GM23338 (cell line): ENCODE results near the gene NCOA7. TPM values are rescaled to one million over a fixed set of nuclear protein-coding genes. Genes with fewer than 3 reads are reported as not detected.

Experiments
- ATAC-seq: fragments of 200-7000 bp; cut with Tn5 transposase; 3 replicates; pipeline ENCODE4 v1.9.1; 2020
- DNase-seq: peaks from one replicate; pipeline ENCODE4 v3.0.0-alpha.2; 2015; ENCODE audit warnings: low spot score
- H2AFZ ChIP-seq: fragments of 200-600 bp; sonication (generic); 2 replicates; pipeline ENCODE4 v1.8.0; 2016; ENCODE audit warnings: antibody characterized with exemption, mild to moderate bottlenecking, moderate library complexity
- H3F3A ChIP-seq: fragments of 200-600 bp; sonication (generic); replicated peaks from 2 replicates; pipeline ENCODE4 v1.8.0; 2017; ENCODE audit warnings: antibody characterized with exemption, mixed run types, low read depth
- H3K27ac ChIP-seq: fragments of 200-600 bp; sonication (generic); 2 replicates; pipeline ENCODE4 v1.6.1; 2016; ENCODE audit warnings: low read depth
- H3K27me3 ChIP-seq: fragments of 200-600 bp; sonication (generic); 2 replicates; pipeline ENCODE4 v1.8.0; 2016; ENCODE audit warnings: mild to moderate bottlenecking, mixed run types, moderate library complexity; ENCODE audit not compliant: insufficient read depth
- H3K36me3 ChIP-seq: fragments of 200-600 bp; sonication (generic); 2 replicates; pipeline ENCODE4 v1.8.0; 2016; ENCODE audit warnings: mild to moderate bottlenecking; ENCODE audit not compliant: insufficient read depth
- H3K4me1 ChIP-seq: fragments of 200-600 bp; sonication (generic); 2 replicates; pipeline ENCODE4 v1.8.0; 2016; ENCODE audit warnings: mild to moderate bottlenecking, moderate library complexity; ENCODE audit not compliant: insufficient read depth
- H3K4me2 ChIP-seq: fragments of 200-600 bp; sonication (generic); 2 replicates; pipeline ENCODE4 v1.7.1; 2017; ENCODE audit warnings: mixed run types
- H3K4me3 ChIP-seq: fragments of 200-600 bp; sonication (generic); 2 replicates; pipeline ENCODE4 v1.6.1; 2016; ENCODE audit warnings: mixed run types
- H3K79me2 ChIP-seq: fragments of 200-600 bp; sonication (generic); replicated peaks from 2 replicates; pipeline ENCODE4 v1.8.0; 2017; ENCODE audit warnings: mild to moderate bottlenecking; ENCODE audit not compliant: insufficient read depth
- H3K9me2 ChIP-seq: fragments of 200-600 bp; sonication (generic); 2 replicates; pipeline ENCODE4 v1.8.0; 2017; ENCODE audit not compliant: insufficient read depth
- H4K20me1 ChIP-seq: fragments of 200-600 bp; sonication (generic); replicated peaks from 2 replicates; pipeline ENCODE4 v1.8.0; 2017; ENCODE audit warnings: mild to moderate bottlenecking; ENCODE audit not compliant: insufficient read depth
- H3K27ac Mint-ChIP-seq: 2 replicates; pipeline ENCODE4 v1.8.0; 2020; ENCODE audit warnings: inconsistent platforms, mild to moderate bottlenecking, moderate library complexity, mixed read lengths
- H3K27me3 Mint-ChIP-seq: 3 replicates; pipeline ENCODE4 v1.8.0; 2022; ENCODE audit warnings: low read depth, mild to moderate bottlenecking, moderate library complexity, mixed read lengths, inconsistent platforms; ENCODE audit not compliant: insufficient read depth, poor library complexity
- H3K36me3 Mint-ChIP-seq: 3 replicates; pipeline ENCODE4 v1.8.0; 2021; ENCODE audit warnings: low read depth, mild to moderate bottlenecking, inconsistent platforms, moderate library complexity, mixed read lengths
- H3K4me1 Mint-ChIP-seq: 3 replicates; pipeline ENCODE4 v1.8.0; 2020; ENCODE audit warnings: mild to moderate bottlenecking, inconsistent platforms, mixed read lengths
- H3K4me3 Mint-ChIP-seq: 3 replicates; pipeline ENCODE4 v1.8.0; 2021; ENCODE audit warnings: moderate library complexity, mild to moderate bottlenecking, inconsistent platforms, mixed read lengths
- H3K9me3 Mint-ChIP-seq: 3 replicates; pipeline ENCODE4 v1.8.0; 2020; ENCODE audit warnings: moderate library complexity, mild to moderate bottlenecking, inconsistent platforms, mixed read lengths
- CREB1 ChIP-seq: fragments of 250-450 bp; sonication (Bioruptor Pico); IDR thresholded peaks from 2 replicates; pipeline ENCODE4 v1.5.0; 2020; ENCODE audit warnings: low read depth, mild to moderate bottlenecking, moderate library complexity
- CTCF ChIP-seq, 2 experiments: fragments of 200-600 bp in 1 of 2; sonication (generic) in 1 of 2; conservative IDR thresholded peaks; 2 replicates each; pipeline versions ENCODE4 v1.5.1 to v1.6.1; 2016 to 2017; ENCODE audit warnings: antibody characterized with exemption in 2 of 2, low read depth in 2 of 2, mild to moderate bottlenecking in 2 of 2, moderate library complexity in 1 of 2
- ETS1 ChIP-seq: IDR thresholded peaks from 2 replicates; pipeline ENCODE4 v1.6.1; 2016; ENCODE audit warnings: antibody characterized with exemption
- EZH2 ChIP-seq: fragments of 200-600 bp; sonication (generic); IDR thresholded peaks from one replicate; pipeline ENCODE4 v1.8.0; 2017; ENCODE audit warnings: antibody characterized with exemption, mild to moderate bottlenecking, low read depth; ENCODE audit not compliant: unreplicated experiment
- NANOG ChIP-seq: IDR thresholded peaks from 2 replicates; pipeline ENCODE4 v1.6.1; 2016; ENCODE audit warnings: antibody characterized with exemption, borderline replicate concordance
- POLR2AphosphoS5 ChIP-seq: IDR thresholded peaks from 2 replicates; pipeline ENCODE4 v1.6.1; 2016; ENCODE audit warnings: antibody characterized with exemption, low read depth
- STAT1 ChIP-seq: IDR thresholded peaks from one replicate; pipeline ENCODE4 v1.6.1; 2016; ENCODE audit warnings: antibody characterized with exemption; ENCODE audit not compliant: unreplicated experiment
- ZNF114 ChIP-seq: fragments of 250-450 bp; sonication (Bioruptor Pico); IDR thresholded peaks from 2 replicates; pipeline ENCODE4 v1.5.0; 2020; ENCODE audit warnings: mild to moderate bottlenecking, moderate library complexity
- ZNF331 ChIP-seq: fragments of 250-450 bp; sonication (Bioruptor Pico); IDR thresholded peaks from 2 replicates; pipeline ENCODE4 v1.5.0; 2020; ENCODE audit warnings: low read depth, mild to moderate bottlenecking, moderate library complexity
- polyA plus RNA-seq: library from polyadenylated mRNA; unstranded; fragments of >200 nt; fragmentation: Nextera tagmentation; extraction: Ambion mirVana; gene quantifications from 2 replicates; pipeline ENCODE4 v1.2.1, GENCODE V29; 2016
- total RNA-seq: library from RNA; depleted of rRNA; stranded (reverse); fragments of >200 nt; shearing (Covaris generic); gene quantifications from 2 replicates; pipeline ENCODE4 v1.2.3, GENCODE V29; 2014

NCOA7 gene
- total and polyA plus RNA-seq, 2 experiments from 2014 or later = 9.3 to 15.7 TPM

GRCh38 chr6:125827788-125828320 lies 37.1 kb downstream of the NCOA7 start:
- H3K4me3 ChIP-seq = no peak overlapping the region
- Mint-ChIP-seq H3K36me3 (no peaks in the 10 kb centered on the region; the same call in 2 of the 3 replicates), H3K9me3 (no peaks in the 10 kb centered on the region)

GRCh38 chr6:125828476-125829039 lies 37.8 kb downstream of the NCOA7 start:
- H3K9me3 Mint-ChIP-seq = no peaks in the 10 kb centered on the region
- Histone ChIP-seq H3K27ac (no peak overlapping the region), H2AFZ (no peak overlapping the region), H3K9me2 (no peaks in the 10 kb centered on the region), H3K27me3 (no peaks in the 10 kb centered on the region), H3K4me1 (peaks cover 5% of the 10 kb centered on the region), H3K4me2 (no peak overlapping the region), H3K4me3 (no peak overlapping the region), H3F3A (no peaks in the 10 kb centered on the region), H3K79me2 (no peaks in the 10 kb centered on the region), H4K20me1 (no peaks in the 10 kb centered on the region; the same call in 1 of the 2 replicates), H3K36me3 (no peaks in the 10 kb centered on the region)
- H3K4me1 Mint-ChIP-seq = peaks cover 12% of the 10 kb centered on the region
- no peak overlapping the region for H3K4me3 Mint-ChIP-seq
- H3K27me3 Mint-ChIP-seq = peaks cover 2% of the 10 kb centered on the region
- no peaks in the 10 kb centered on the region; the same call in 2 of the 3 replicates for H3K36me3 Mint-ChIP-seq
- no peak for ATAC-seq
- no peak for DNase-seq
- no peak overlapping the region for H3K27ac Mint-ChIP-seq
- TF ChIP-seq POLR2AphosphoS5 = no peak
- TF ChIP-seq CTCF (conservative IDR thresholded peaks at IDR 0.05; ENCODE audit: low read depth in 2 of 2) = no peak
- no peak for TF ChIP-seq STAT1
- TF ChIP-seq ZNF331 (CRISPR knock-in tag) = no peak
- no peak for TF ChIP-seq ETS1
- TF ChIP-seq NANOG = no peak
- TF ChIP-seq EZH2 = no peak
- no peak for TF ChIP-seq ZNF114
- no peak for TF ChIP-seq CREB1 (CRISPR knock-in tag)

More at GRCh38 chr6:125827788-125828320, 37.1 kb downstream of the NCOA7 start:
- no peak overlapping the region for H3K27ac Mint-ChIP-seq
- Histone ChIP-seq H3K4me1 (peaks cover 4% of the 10 kb centered on the region), H2AFZ (no peak overlapping the region), H3K4me2 (no peak overlapping the region), H3K79me2 (no peaks in the 10 kb centered on the region), H3F3A (no peaks in the 10 kb centered on the region), H3K9me2 (no peaks in the 10 kb centered on the region), H3K27me3 (no peaks in the 10 kb centered on the region), H3K36me3 (no peaks in the 10 kb centered on the region), H4K20me1 (no peaks in the 10 kb centered on the region; the same call in 1 of the 2 replicates), H3K27ac (no peak overlapping the region)
- ATAC-seq (no peak), DNase-seq (no peak)
- H3K4me3 Mint-ChIP-seq = no peak overlapping the region
- H3K4me1 Mint-ChIP-seq = peaks cover 7% of the 10 kb centered on the region
- peaks cover 2% of the 10 kb centered on the region for H3K27me3 Mint-ChIP-seq
- TF ChIP-seq CTCF (conservative IDR thresholded peaks at IDR 0.05; ENCODE audit: low read depth in 2 of 2) (no peak), POLR2AphosphoS5 (no peak)
